IPS-NIHi7 (cell line): ENCODE measurements around the gene SFTPA1.
"Not testable (repeated sequence)": the region's sequence is repeated elsewhere in the genome, so short reads cannot be mapped to it uniquely, and the experiment has no call there.

Source experiments
- DNase-seq: peaks from one replicate; pipeline ENCODE4 v3.0.0; 2012; ENCODE audit warnings: mixed read lengths; ENCODE audit errors: extremely low spot score

SFTPA1 gene

GRCh38 chr10:79611193-79611976 lies 646 bp downstream of the SFTPA1 start:
- not testable (repeated sequence) for DNase-seq

GRCh38 chr10:79615577-79615976 lies 4.8 kb downstream of the SFTPA1 start:
- no peak for DNase-seq

GRCh38 chr10:79616164-79616563 lies 5.4 kb downstream of the SFTPA1 start:
- no peak for DNase-seq

GRCh38 chr10:79623663-79624062 lies 12.9 kb downstream of the SFTPA1 start:
- not testable (repeated sequence) for DNase-seq

- no peak for DNase-seq
Measured at GRCh38 chr10:79627075-79627474, 16.3 kb downstream of the SFTPA1 start.

DNA sequence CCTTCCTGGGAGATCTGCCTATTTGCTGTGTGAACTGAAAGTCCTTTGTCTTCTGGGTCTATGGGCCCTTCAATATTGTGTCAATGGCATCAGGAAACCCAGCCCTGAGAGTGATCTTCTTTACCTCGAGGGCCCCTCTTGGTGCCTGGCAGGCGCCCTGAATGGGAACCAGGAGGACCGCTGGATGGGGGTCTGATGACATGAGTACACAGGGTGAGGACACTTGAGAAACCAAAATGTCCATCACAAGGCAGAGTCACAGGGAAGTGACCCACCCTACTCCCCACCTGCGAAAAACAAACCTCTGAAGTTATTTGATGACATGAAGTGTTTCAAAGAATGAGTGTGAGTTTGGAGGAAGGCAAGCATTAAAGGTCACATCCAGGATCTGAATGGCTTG lies 17.3 kb downstream of the SFTPA1 start:
- no peak for DNase-seq

DNA sequence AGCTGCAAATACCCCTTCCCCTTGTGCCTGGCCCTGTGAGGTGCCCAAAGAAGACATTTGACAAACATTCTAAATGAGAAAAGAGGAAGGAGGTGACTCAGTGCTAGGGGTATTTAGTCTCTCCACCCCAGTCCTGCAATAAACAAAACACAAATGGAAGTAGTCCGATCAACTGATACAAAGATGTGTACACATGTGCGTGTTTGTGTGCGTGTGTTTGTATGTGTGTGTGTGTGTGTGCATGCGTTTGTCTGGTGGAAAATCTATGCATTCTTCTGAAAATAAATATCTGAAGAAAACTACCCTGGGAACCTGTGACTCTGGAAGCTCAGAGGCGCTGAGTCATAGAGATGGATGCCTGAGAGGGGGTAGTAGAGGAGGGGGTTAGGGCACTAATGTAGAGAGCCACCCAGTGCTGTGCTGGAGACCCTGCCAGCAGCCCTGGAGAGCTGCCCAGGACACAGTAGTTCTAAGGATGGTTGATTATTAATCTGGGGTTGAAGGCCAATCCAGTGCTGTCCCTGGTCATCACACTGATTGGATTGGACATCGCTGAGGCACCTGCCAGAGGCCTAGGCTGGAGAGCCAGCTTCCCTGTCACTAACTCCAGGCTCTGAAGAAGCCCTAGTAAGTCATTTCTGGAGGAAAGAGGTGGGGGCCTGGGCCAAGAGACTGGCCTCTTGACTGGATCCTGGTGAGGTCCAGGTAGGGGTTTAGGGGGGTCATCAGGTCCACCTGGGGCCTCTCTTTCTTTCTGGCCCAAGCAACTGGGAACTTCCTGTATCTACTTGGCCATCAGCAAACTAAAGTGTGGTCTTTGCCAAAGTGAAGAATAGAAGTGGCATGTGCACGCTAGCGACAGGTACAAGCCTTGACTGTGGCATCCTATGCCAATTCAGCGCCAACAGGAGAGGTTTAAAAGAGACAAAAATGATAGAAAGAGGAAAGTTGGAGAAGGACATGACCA lies 18.5 kb downstream of the SFTPA1 start:
- DNase-seq: no peak

DNA sequence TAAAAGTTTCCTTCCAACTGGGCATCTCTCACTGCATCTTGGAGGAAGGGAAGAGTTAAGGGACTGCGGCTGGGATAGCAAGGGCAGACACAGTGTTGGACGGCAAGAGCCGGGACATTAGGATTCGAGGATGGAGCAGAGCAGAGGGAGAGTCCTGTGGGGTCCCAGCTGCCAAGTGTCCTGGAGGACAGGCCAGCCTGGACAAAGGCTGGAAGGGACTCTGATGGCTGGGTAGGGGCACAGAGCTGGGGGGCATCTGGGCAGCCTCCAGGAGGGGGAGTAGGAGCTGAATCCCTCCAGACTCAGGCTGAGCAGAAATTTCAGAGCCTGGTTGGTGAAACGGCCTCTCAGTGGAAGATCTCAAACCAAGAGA lies 19.2 kb downstream of the SFTPA1 start:
- no peak for DNase-seq

DNA sequence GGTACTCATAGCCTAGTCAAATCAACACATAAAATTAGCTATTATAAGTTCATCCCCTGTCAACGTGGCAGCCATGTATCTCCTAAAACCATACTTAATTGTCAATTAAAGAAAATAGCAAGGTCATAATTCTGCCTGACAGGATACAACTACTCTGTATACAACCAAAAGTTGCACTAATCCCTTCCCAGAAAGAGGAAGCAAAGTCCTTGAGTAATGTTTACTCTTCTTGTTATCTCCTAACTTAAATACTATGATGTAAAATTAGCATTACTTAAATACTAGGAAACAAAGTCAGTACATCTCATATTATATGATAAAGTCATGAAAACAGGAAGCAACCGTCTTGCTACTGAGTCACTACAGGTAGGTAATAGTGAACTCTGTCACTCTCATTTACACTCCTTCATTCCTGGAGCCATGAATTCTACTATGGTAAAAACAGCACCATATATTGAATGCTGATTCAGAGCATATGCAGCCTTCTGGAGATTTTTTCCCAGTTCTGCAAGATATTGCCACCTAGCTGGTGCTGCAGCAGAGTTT lies 26.0 kb downstream of the SFTPA1 start:
- DNase-seq: not testable (repeated sequence)

DNA sequence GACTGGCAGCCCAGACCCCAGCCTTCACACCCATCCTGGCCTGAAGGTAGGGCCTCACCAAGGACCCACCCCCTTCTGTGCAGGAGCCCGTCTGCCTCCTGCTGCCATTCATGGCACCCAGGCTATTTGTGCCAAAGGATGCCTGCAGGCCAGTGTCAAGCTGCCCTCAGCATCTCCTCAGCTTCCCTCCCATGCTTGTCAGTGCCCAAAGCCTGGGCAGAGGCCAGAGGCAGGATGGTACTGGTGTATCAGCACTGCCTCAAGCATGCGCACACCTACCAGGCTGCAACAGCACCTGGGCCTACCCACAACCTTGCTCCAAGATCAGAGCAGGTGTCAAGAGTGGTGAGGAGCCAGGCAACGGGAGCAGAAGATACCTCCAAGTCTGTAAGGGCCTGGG lies 27.6 kb downstream of the SFTPA1 start:
- no peak for DNase-seq

DNA sequence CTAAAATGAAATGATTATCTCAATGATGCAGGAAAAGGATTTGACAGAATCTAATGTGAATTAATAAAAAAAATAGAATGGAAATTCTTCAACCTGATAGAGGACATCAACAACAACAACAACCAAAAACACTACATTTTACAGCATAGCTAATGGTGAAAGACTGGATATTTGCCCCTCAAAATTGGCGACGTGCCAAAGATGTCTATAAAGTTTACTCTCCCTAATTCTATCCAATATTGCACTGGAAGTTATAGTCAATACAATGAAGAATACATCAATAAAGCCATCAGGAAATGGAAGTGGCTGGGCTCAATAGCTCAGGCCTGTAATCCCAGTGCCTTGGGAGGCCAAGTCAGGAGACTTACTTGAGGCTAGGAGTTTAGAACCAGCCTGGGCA lies 42.0 kb downstream of the SFTPA1 start:
- not testable (repeated sequence) for DNase-seq

DNA sequence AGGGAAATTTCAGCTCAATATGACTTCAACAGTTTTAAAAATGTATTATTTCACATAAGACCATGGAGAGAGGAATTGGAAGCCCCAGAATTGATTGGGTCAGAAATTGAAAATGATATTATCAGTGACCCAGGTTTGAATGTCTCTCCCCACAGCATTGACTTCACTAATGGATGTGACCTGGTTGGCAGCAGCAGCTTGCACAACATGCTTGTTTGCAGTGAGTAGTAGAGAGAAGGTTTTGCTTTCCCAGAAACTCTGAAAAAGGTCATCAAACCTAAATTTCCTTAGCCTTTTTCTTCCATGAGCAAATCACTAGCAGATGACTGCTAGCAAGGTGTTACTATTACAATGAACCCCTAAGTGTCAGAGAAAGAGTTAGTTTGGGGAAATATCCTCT lies 52.5 kb downstream of the SFTPA1 start:
- not testable (repeated sequence) for DNase-seq

GRCh38 chr10:79664686-79665085 lies 53.9 kb downstream of the SFTPA1 start:
- not testable (repeated sequence) for DNase-seq
